CD14-positive monocyte (primary cell): ENCODE measurements around the gene HOXD13. TPM values are rescaled to one million over a fixed set of nuclear protein-coding genes. Genes with fewer than 3 reads are reported as not detected.

Source experiments
- DNase-seq, 3 donors: peaks; one replicate each; pipeline ENCODE4 v3.0.0-alpha.2; 2011 to 2022
- H2AFZ ChIP-seq: 2 replicates; pipeline ENCODE4 v1.6.0; 2012; ENCODE audit warnings: mild to moderate bottlenecking, low read depth, low read length, inconsistent platforms; ENCODE audit not compliant: insufficient read depth, poor library complexity, severe bottlenecking
- H3K27ac ChIP-seq, 2 donors: 1 replicate in 1 of 2; 2 replicates in 1 of 2; pipeline ENCODE4 v1.5.1; 2012 to 2013; ENCODE audit warnings: low read length in 2 of 2, control low read depth in 1 of 2, inconsistent platforms in 1 of 2, low read depth in 1 of 2, mild to moderate bottlenecking in 1 of 2
- H3K27me3 ChIP-seq, 2 donors: one replicate each; pipeline versions ENCODE4 v1.6.0 to v1.6.1; 2011 to 2013; ENCODE audit warnings: low read length in 2 of 2; ENCODE audit not compliant: control insufficient read depth in 2 of 2, insufficient read depth in 2 of 2
- H3K36me3 ChIP-seq, 2 donors: replicated peaks in 1 of 2; 1 replicate in 1 of 2; 2 replicates in 1 of 2; pipeline versions ENCODE4 v1.5.1 to v1.6.1; 2012 to 2013; ENCODE audit warnings: low read length in 2 of 2, control low read depth in 1 of 2, inconsistent platforms in 1 of 2, mild to moderate bottlenecking in 1 of 2; ENCODE audit not compliant: insufficient read depth in 2 of 2, control insufficient read depth in 1 of 2
- H3K4me1 ChIP-seq, 2 donors: 1 replicate in 1 of 2; 2 replicates in 1 of 2; pipeline versions ENCODE4 v1.5.1 to v1.6.1; 2012 to 2013; ENCODE audit warnings: low read length in 2 of 2, control low read depth in 1 of 2, inconsistent platforms in 1 of 2, mild to moderate bottlenecking in 1 of 2, moderate library complexity in 1 of 2; ENCODE audit not compliant: insufficient read depth in 2 of 2, control insufficient read depth in 1 of 2
- H3K4me2 ChIP-seq: replicated peaks from 2 replicates; pipeline ENCODE3; 2012; ENCODE audit warnings: low read length, moderate library complexity, mild to moderate bottlenecking; ENCODE audit not compliant: poor library complexity, severe bottlenecking; ENCODE audit errors: extremely low read depth
- H3K4me3 ChIP-seq, 3 experiments: fragments of 200-600 bp in 1 of 3; sonication (generic) in 1 of 3; replicated peaks in 1 of 3; 1 replicate in 2 of 3; 2 replicates in 1 of 3; pipeline ENCODE4 v1.5.1; 2011 to 2013; ENCODE audit warnings: low read length in 3 of 3, mild to moderate bottlenecking in 3 of 3, control low read depth in 2 of 3, low read depth in 2 of 3, inconsistent platforms in 1 of 3, moderate library complexity in 1 of 3
- H3K79me2 ChIP-seq: 2 replicates; pipeline ENCODE4 v1.6.0; 2012; ENCODE audit warnings: mild to moderate bottlenecking, control low read depth, inconsistent platforms, low read length, moderate library complexity; ENCODE audit not compliant: insufficient read depth
- H3K9ac ChIP-seq: 2 replicates; pipeline ENCODE4 v1.6.0; 2017; ENCODE audit warnings: low read length, mild to moderate bottlenecking; ENCODE audit not compliant: insufficient read depth, poor library complexity, severe bottlenecking
- H3K9me3 ChIP-seq, 2 donors: replicated peaks in 1 of 2; 1 replicate in 1 of 2; 2 replicates in 1 of 2; pipeline versions ENCODE4 v1.5.1 to v1.6.1; 2012 to 2013; ENCODE audit warnings: low read length in 2 of 2, control low read depth in 1 of 2; ENCODE audit not compliant: control insufficient read depth in 1 of 2, insufficient read depth in 1 of 2
- H4K20me1 ChIP-seq: 2 replicates; pipeline ENCODE4 v1.6.0; 2012; ENCODE audit warnings: mild to moderate bottlenecking, low read length, control low read depth, moderate library complexity; ENCODE audit not compliant: insufficient read depth
- H3K27ac Mint-ChIP-seq, 7 donors: one replicate each; pipeline ENCODE4 v1.8.0; 2020; ENCODE audit warnings: mild to moderate bottlenecking in 7 of 7, mixed read lengths in 7 of 7, moderate library complexity in 6 of 7, inconsistent platforms in 2 of 7
- H3K27me3 Mint-ChIP-seq, 3 donors: one replicate each; pipeline ENCODE4 v1.8.0; 2021 to 2022; ENCODE audit warnings: low read depth in 3 of 3, mild to moderate bottlenecking in 3 of 3, mixed read lengths in 3 of 3, moderate library complexity in 3 of 3, inconsistent platforms in 1 of 3
- H3K36me3 Mint-ChIP-seq, 2 donors: one replicate each; pipeline ENCODE4 v1.8.0; 2020; ENCODE audit warnings: mixed read lengths in 2 of 2, inconsistent platforms in 1 of 2, mild to moderate bottlenecking in 1 of 2
- H3K4me1 Mint-ChIP-seq: one replicate; pipeline ENCODE4 v1.8.0; 2020; ENCODE audit warnings: mild to moderate bottlenecking, mixed read lengths
- H3K4me3 Mint-ChIP-seq, 2 donors: one replicate each; pipeline ENCODE4 v1.8.0; 2020; ENCODE audit warnings: mild to moderate bottlenecking in 2 of 2, mixed read lengths in 2 of 2, moderate library complexity in 1 of 2
- H3K9me3 Mint-ChIP-seq, 7 donors: one replicate each; pipeline ENCODE4 v1.8.0; 2020 to 2022; ENCODE audit warnings: mixed read lengths in 7 of 7, mild to moderate bottlenecking in 6 of 7, moderate library complexity in 6 of 7, inconsistent platforms in 2 of 7
- CTCF ChIP-seq: fragments of 200-600 bp; IDR thresholded peaks from one replicate; pipeline ENCODE4 v1.8.0; 2022; ENCODE audit warnings: antibody characterized with exemption, mild to moderate bottlenecking
- WGBS: methylation state at CpG from one replicate; pipeline ENCODE4 v1.1.5; 2013; ENCODE audit warnings: missing lambda C conversion rate; ENCODE audit not compliant: insufficient coverage; 5-methylcytosine and 5-hydroxymethylcytosine counted together
- intact Hi-C, 2 donors: fragments of 100-400 bp; cut with micrococcal nuclease; formaldehyde crosslinking; loops; one replicate each; pipeline versions ENCODE4 v1.15.0 to v1.15.1; 2023
- polyA plus RNA-seq, 3 donors: library from polyadenylated mRNA; depleted of rRNA in 1 of 3; unstranded in 2 of 3; stranded (reverse) in 1 of 3; fragments of 300-500 nt in 2 of 3; fragments of >200 nt in 1 of 3; fragmentation: Illumina TruSeq in 2 of 3; gene quantifications; 1 replicate in 2 of 3; 2 replicates in 1 of 3; pipeline ENCODE4 v1.2.3, GENCODE V29; 2012 to 2021

HOXD13 gene
- polyA plus RNA-seq, 3 donors, result not detected

GRCh38 chr2:176124110-176124946 lies 31.8 kb downstream of the HOXD13 start:
- H3K4me1 ChIP-seq, result peaks cover 7 to 19% of the 10 kb centered on the region in 2 donors
- peaks cover 92 to 100% (median 95%) of the 10 kb centered on the region in 3 donors for H3K27me3 Mint-ChIP-seq
- H3K9me3 Mint-ChIP-seq, result peaks cover 0 to 33% (median 16%) of the 10 kb centered on the region in 7 donors
- peaks cover 23% of the 10 kb centered on the region for H3K4me1 Mint-ChIP-seq
- 14% methylated on average over 26 of the region's 34 CpGs for whole genome bisulfite sequencing
- no peak for TF ChIP-seq CTCF
- no peak overlapping the region for H2AFZ ChIP-seq
- H3K9ac ChIP-seq, result no peak overlapping the region
- no peak overlapping the region for H3K27ac Mint-ChIP-seq
- H3K36me3 Mint-ChIP-seq, result peaks cover 0 to 13% of the 10 kb centered on the region in 2 donors
- H4K20me1 ChIP-seq, result no peaks in the 10 kb centered on the region
- H3K36me3 ChIP-seq, result no peaks in the 10 kb centered on the region
- peaks cover 89 to 97% of the 10 kb centered on the region in 2 donors for H3K27me3 ChIP-seq
- peak overlapping the region in 1 of 2 donors; percentile 85 for H3K4me3 Mint-ChIP-seq
- intact Hi-C loops, result loop anchor here (5.0 kb wide), 2 partner anchors 42 to 1023 kb away; partner anchors contain the start of gene EVX2 (in 1 of the 2)
- H3K27ac ChIP-seq, result no peak overlapping the region
- no peak for DNase-seq
- no peaks in the 10 kb centered on the region for H3K79me2 ChIP-seq
- no peak overlapping the region for H3K4me2 ChIP-seq
- H3K4me3 ChIP-seq, result no peak overlapping the region
- H3K9me3 ChIP-seq, result peaks cover 0 to 69% of the 10 kb centered on the region in 2 donors

GRCh38 chr2:176124947-176125771 lies 32.6 kb downstream of the HOXD13 start:
- Mint-ChIP-seq H3K36me3 (peaks cover 0 to 13% of the 10 kb centered on the region in 2 donors), H3K27ac (peak overlapping the region in 1 of 7 donors; percentile 41), H3K27me3 (peaks cover 93 to 98% (median 94%) of the 10 kb centered on the region in 3 donors), H3K4me3 (peak overlapping the region in 1 of 2 donors; percentile 85), H3K9me3 (peaks cover 0 to 30% (median 16%) of the 10 kb centered on the region in 7 donors), H3K4me1 (peaks cover 23% of the 10 kb centered on the region)
- H3K4me1 ChIP-seq, result peaks cover 7 to 25% of the 10 kb centered on the region in 2 donors
- intact Hi-C loops, result loop anchor here (5.0 kb wide), 3 partner anchors 43 to 1022 kb away; partner anchors contain the start of gene EVX2 (in 1 of the 2)
- no peaks in the 10 kb centered on the region for H4K20me1 ChIP-seq
- peaks cover 0 to 67% of the 10 kb centered on the region in 2 donors for H3K9me3 ChIP-seq
- no peaks in the 10 kb centered on the region for H3K36me3 ChIP-seq
- H3K9ac ChIP-seq, result no peak overlapping the region
- DNase-seq, result no peak
- TF ChIP-seq CTCF, result no peak
- H3K27ac ChIP-seq, result no peak overlapping the region
- 26% methylated on average over 8 of the region's 9 CpGs for WGBS
- H3K4me2 ChIP-seq, result no peak overlapping the region
- H3K4me3 ChIP-seq, result no peak overlapping the region
- H3K27me3 ChIP-seq, result peaks cover 84 to 94% of the 10 kb centered on the region in 2 donors
- H3K79me2 ChIP-seq, result no peaks in the 10 kb centered on the region
- no peak overlapping the region for H2AFZ ChIP-seq
